Stimulated activated naive CD8-positive, alpha-beta T cell treated with anti-CD3 and anti-CD28 coated beads, Interleukin-15, amount 100 ng/mL, for 72 hours (primary cell): ENCODE results near the gene GNAZ.
"Not testable (repeated sequence)": the region's sequence is repeated elsewhere in the genome, so short reads cannot be mapped to it uniquely, and the experiment has no call there.

ENCODE experiments used
- ATAC-seq: fragments of 150-1000 bp; cut with Tn5 transposase; 2 replicates; pipeline ENCODE4 v1.10.0; 2021; ENCODE audit warnings: mild to moderate bottlenecking, moderate library complexity
- DNase-seq, 2 donors: peaks; one replicate each; pipeline ENCODE4 v3.0.0; 2021 to 2022
- H3K27ac Mint-ChIP-seq, 2 donors: one replicate each; pipeline ENCODE4 v1.8.0; 2022; ENCODE audit warnings: mild to moderate bottlenecking in 2 of 2, mixed read lengths in 2 of 2, moderate library complexity in 2 of 2
- H3K27me3 Mint-ChIP-seq: one replicate; pipeline ENCODE4 v1.8.0; 2022; ENCODE audit warnings: mixed read lengths
- H3K4me1 Mint-ChIP-seq: one replicate; pipeline ENCODE4 v1.8.0; 2022; ENCODE audit warnings: mild to moderate bottlenecking, mixed read lengths
- H3K4me3 Mint-ChIP-seq, 2 donors: one replicate each; pipeline ENCODE4 v1.8.0; 2022; ENCODE audit warnings: mild to moderate bottlenecking in 2 of 2, mixed read lengths in 2 of 2, moderate library complexity in 1 of 2
- H3K9me3 Mint-ChIP-seq, 2 donors: one replicate each; pipeline ENCODE4 v1.8.0; 2022; ENCODE audit warnings: mixed read lengths in 2 of 2

GNAZ gene

GRCh38 chr22:23128269-23129108 lies 58.2 kb downstream of the GNAZ start:
- peaks cover 6% of the 10 kb centered on the region for H3K4me1 Mint-ChIP-seq
- DNase-seq: peak; percentile 70 to 75
- no peak overlapping the region for H3K4me3 Mint-ChIP-seq
- H3K27me3 Mint-ChIP-seq: no peaks in the 10 kb centered on the region
- peak; percentile 87 for ATAC-seq
- H3K9me3 Mint-ChIP-seq: no peaks in the 10 kb centered on the region
- no peak overlapping the region for H3K27ac Mint-ChIP-seq

- H3K4me3 Mint-ChIP-seq: no peak overlapping the region
- H3K4me1 Mint-ChIP-seq: peaks cover 6% of the 10 kb centered on the region
- ATAC-seq (no peak), DNase-seq (no peak)
- H3K9me3 Mint-ChIP-seq: no peaks in the 10 kb centered on the region
- H3K27me3 Mint-ChIP-seq: no peaks in the 10 kb centered on the region
- H3K27ac Mint-ChIP-seq: no peak overlapping the region
These were observed 58.8 kb downstream of the GNAZ start for GRCh38 chr22:23129149-23129548.

GRCh38 chr22:23130697-23131096 lies 60.4 kb downstream of the GNAZ start:
- DNase-seq: no peak
- no peak overlapping the region for H3K4me3 Mint-ChIP-seq
- H3K27ac Mint-ChIP-seq: no peak overlapping the region
- peaks cover 6% of the 10 kb centered on the region for H3K4me1 Mint-ChIP-seq
- H3K27me3 Mint-ChIP-seq: no peaks in the 10 kb centered on the region
- no peaks in the 10 kb centered on the region for H3K9me3 Mint-ChIP-seq
- no peak for ATAC-seq

GRCh38 chr22:23131931-23132330 lies 61.6 kb downstream of the GNAZ start:
- ATAC-seq (no peak), DNase-seq (no peak)
- Mint-ChIP-seq H3K4me1 (peaks cover 15% of the 10 kb centered on the region), H3K27ac (no peak overlapping the region), H3K4me3 (no peak overlapping the region), H3K27me3 (no peaks in the 10 kb centered on the region), H3K9me3 (no peaks in the 10 kb centered on the region)

GRCh38 chr22:23132376-23133091 lies 62.2 kb downstream of the GNAZ start:
- Mint-ChIP-seq H3K4me3 (no peak overlapping the region), H3K9me3 (no peaks in the 10 kb centered on the region), H3K27me3 (no peaks in the 10 kb centered on the region), H3K27ac (peak overlapping the region in 1 of 2 donors; percentile 12), H3K4me1 (peaks cover 21% of the 10 kb centered on the region)
- no peak for DNase-seq
- ATAC-seq: no peak

- H3K27me3 Mint-ChIP-seq: no peaks in the 10 kb centered on the region
- no peak overlapping the region for H3K4me3 Mint-ChIP-seq
- DNase-seq: no peak
- no peak overlapping the region for H3K27ac Mint-ChIP-seq
- no peaks in the 10 kb centered on the region for H3K9me3 Mint-ChIP-seq
- ATAC-seq: no peak
- peaks cover 29% of the 10 kb centered on the region for H3K4me1 Mint-ChIP-seq
These were observed 63.6 kb downstream of the GNAZ start for GRCh38 chr22:23133922-23134321.

GRCh38 chr22:23136991-23137390 lies 66.7 kb downstream of the GNAZ start:
- peak overlapping the region; percentile 74 to 88 for H3K27ac Mint-ChIP-seq
- H3K9me3 Mint-ChIP-seq, DNase-seq, ATAC-seq, H3K27me3 Mint-ChIP-seq: not testable (repeated sequence)
- H3K4me3 Mint-ChIP-seq: peak overlapping the region in 1 of 2 donors; percentile 6
- H3K4me1 Mint-ChIP-seq: peaks cover 57% of the 10 kb centered on the region

- Mint-ChIP-seq H3K4me1 (peaks cover 62% of the 10 kb centered on the region), H3K4me3 (peak overlapping the region; percentile 36 to 42), H3K27me3 (no peaks in the 10 kb centered on the region), H3K27ac (peak overlapping the region; percentile 74 to 88), H3K9me3 (no peaks in the 10 kb centered on the region)
- ATAC-seq (no peak), DNase-seq (no peak)
These were observed 67.1 kb downstream of the GNAZ start for GRCh38 chr22:23137468-23137867.

GRCh38 chr22:23137905-23138561 lies 67.7 kb downstream of the GNAZ start:
- Mint-ChIP-seq H3K4me3 (peak overlapping the region; percentile 36 to 42), H3K9me3 (no peaks in the 10 kb centered on the region), H3K4me1 (peaks cover 67% of the 10 kb centered on the region), H3K27me3 (no peaks in the 10 kb centered on the region), H3K27ac (peak overlapping the region; percentile 74 to 88)
- DNase-seq: peak; percentile 40 to 58
- ATAC-seq: peak; percentile 54

- DNase-seq (no peak), ATAC-seq (no peak)
- H3K4me1 Mint-ChIP-seq: peaks cover 67% of the 10 kb centered on the region
- no peaks in the 10 kb centered on the region for H3K27me3 Mint-ChIP-seq
- H3K27ac Mint-ChIP-seq: peak overlapping the region in 1 of 2 donors; percentile 75
- H3K4me3 Mint-ChIP-seq: peak overlapping the region; percentile 36 to 42
- H3K9me3 Mint-ChIP-seq: no peaks in the 10 kb centered on the region
These were observed 68.5 kb downstream of the GNAZ start for GRCh38 chr22:23138584-23139435.

- ATAC-seq: no peak
- Mint-ChIP-seq H3K4me1 (peaks cover 80% of the 10 kb centered on the region), H3K27ac (no peak overlapping the region), H3K27me3 (no peaks in the 10 kb centered on the region), H3K4me3 (no peak overlapping the region), H3K9me3 (no peaks in the 10 kb centered on the region)
- no peak for DNase-seq
These were observed 70.1 kb downstream of the GNAZ start for GRCh38 chr22:23140385-23140784.

- H3K4me1 Mint-ChIP-seq: peaks cover 77% of the 10 kb centered on the region
- peak overlapping the region; percentile 76 to 83 for H3K4me3 Mint-ChIP-seq
These were observed 72.3 kb downstream of the GNAZ start for GRCh38 chr22:23142546-23143105.

GRCh38 chr22:23143119-23143518 lies 72.8 kb downstream of the GNAZ start:
- DNase-seq (no peak), ATAC-seq (no peak)
- no peaks in the 10 kb centered on the region for H3K27me3 Mint-ChIP-seq
- peaks cover 72% of the 10 kb centered on the region for H3K4me1 Mint-ChIP-seq
- H3K27ac Mint-ChIP-seq: no peak overlapping the region
- peak overlapping the region in 1 of 2 donors; percentile 83 for H3K4me3 Mint-ChIP-seq
- H3K9me3 Mint-ChIP-seq: no peaks in the 10 kb centered on the region

More at GRCh38 chr22:23142546-23143105, 72.3 kb downstream of the GNAZ start:
- peak overlapping the region in 1 of 2 donors; percentile 89 for H3K27ac Mint-ChIP-seq
- H3K27me3 Mint-ChIP-seq: no peaks in the 10 kb centered on the region
- H3K9me3 Mint-ChIP-seq: no peaks in the 10 kb centered on the region
- DNase-seq (no peak), ATAC-seq (no peak)

- Mint-ChIP-seq H3K4me3 (peak overlapping the region in 1 of 2 donors; percentile 84), H3K4me1 (peaks cover 60% of the 10 kb centered on the region), H3K27ac (peak overlapping the region in 1 of 2 donors; percentile 22), H3K27me3 (no peaks in the 10 kb centered on the region), H3K9me3 (no peaks in the 10 kb centered on the region)
- no peak for DNase-seq
- no peak for ATAC-seq
These were observed 74.1 kb downstream of the GNAZ start for GRCh38 chr22:23144432-23144831.
